ENCODE results near the gene SCAPER. TPM values are rescaled to one million over a fixed set of nuclear protein-coding genes. Genes with fewer than 3 reads are reported as not detected.

The SCAPER gene
- total RNA-seq, 1 experiment from 2014 or later, result 6.3 TPM

DNA sequence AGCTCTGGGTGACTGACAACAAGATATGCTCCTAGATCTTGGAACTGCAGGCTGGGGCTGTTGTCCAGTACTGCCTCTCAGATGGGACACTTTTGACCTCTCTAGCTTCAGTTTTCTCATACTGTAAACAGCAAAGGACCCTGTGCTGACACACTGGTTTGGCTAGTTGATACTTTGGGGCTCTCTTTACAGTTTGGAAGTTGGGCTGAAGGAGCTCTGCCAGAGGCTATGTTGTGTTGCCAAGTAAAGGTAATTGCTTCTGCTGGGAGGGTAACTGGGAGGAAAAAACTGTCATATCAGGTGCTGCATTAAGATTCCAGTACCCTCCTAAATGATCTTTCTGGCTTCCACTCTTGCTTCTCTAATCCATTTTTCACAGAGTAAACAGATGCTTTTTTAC lies 514.6 kb downstream of the SCAPER start:
- DNase-seq, result no peak
- Histone ChIP-seq H2AFZ (ENCODE audit: low read length) (no peak overlapping the region), H3K27me3 (ENCODE audit: low read length) (no peaks in the 10 kb centered on the region), H4K20me1 (ENCODE audit: insufficient read depth, low read depth, low read length) (no peaks in the 10 kb centered on the region), H3K36me3 (ENCODE audit: insufficient read depth, low read length) (no peaks in the 10 kb centered on the region), H3K27ac (ENCODE audit: low read length) (no peak overlapping the region), H3K9ac (ENCODE audit: low read length) (no peak overlapping the region), H3K4me2 (ENCODE audit: low read depth, low read length, poor library complexity, severe bottlenecking) (no peak overlapping the region), H3K79me2 (ENCODE audit: low read length) (no peaks in the 10 kb centered on the region), H3K9me3 (ENCODE audit: low read length) (no peaks in the 10 kb centered on the region), H3K9me2 (replicated peaks; ENCODE audit: insufficient read depth, low read length) (no peaks in the 10 kb centered on the region), H3K4me1 (ENCODE audit: low read length) (no peaks in the 10 kb centered on the region), H3K4me3 (ENCODE audit: low read length) (no peak overlapping the region)

DNA sequence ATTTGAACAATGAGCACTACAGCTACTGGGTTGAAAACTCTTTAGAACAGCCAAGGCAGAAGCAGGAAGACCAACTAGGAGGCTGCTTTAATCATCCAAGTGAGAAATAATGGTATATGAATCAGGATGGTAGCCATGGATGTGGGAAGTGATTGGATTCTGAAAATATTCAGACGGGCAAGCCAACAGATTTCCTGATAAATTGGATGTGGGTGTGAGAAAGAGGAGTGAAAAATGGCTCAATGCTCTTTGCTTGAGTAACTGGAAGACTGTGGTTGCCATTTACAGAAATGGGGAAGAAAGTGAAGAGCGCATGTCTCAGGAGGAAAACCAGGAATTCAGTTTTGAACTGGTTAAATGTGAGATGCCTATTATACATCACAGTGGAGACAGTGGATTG lies 518.2 kb downstream of the SCAPER start:
- Histone ChIP-seq H4K20me1 (ENCODE audit: insufficient read depth, low read depth, low read length) (no peaks in the 10 kb centered on the region), H3K4me2 (ENCODE audit: low read depth, low read length, poor library complexity, severe bottlenecking) (no peak overlapping the region), H3K4me1 (ENCODE audit: low read length) (no peaks in the 10 kb centered on the region), H3K4me3 (ENCODE audit: low read length) (no peak overlapping the region), H3K9me3 (ENCODE audit: low read length) (no peaks in the 10 kb centered on the region), H2AFZ (ENCODE audit: low read length) (no peak overlapping the region), H3K27ac (ENCODE audit: low read length) (no peak overlapping the region), H3K36me3 (ENCODE audit: insufficient read depth, low read length) (no peaks in the 10 kb centered on the region), H3K9me2 (replicated peaks; ENCODE audit: insufficient read depth, low read length) (no peaks in the 10 kb centered on the region), H3K79me2 (ENCODE audit: low read length) (no peaks in the 10 kb centered on the region), H3K9ac (ENCODE audit: low read length) (no peak overlapping the region), H3K27me3 (ENCODE audit: low read length) (no peaks in the 10 kb centered on the region)
- no peak for DNase-seq

DNA sequence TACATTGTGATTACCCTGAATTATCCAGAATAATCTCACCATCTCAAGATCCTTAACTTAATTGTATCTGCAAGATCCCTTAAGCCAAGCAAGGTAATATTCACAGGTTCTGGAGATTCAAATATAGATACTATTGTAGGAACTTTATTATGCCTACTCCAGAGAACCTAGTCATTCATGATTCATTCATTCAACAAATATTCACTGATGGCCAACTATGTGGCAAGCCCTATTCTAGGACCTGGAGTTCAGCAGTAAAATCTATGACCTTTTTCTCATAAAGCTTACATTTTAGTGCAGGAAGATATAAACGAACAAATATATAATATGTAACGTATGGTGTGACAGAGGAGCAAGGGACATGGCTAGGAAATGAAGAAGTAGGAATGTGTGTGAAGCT lies 519.0 kb downstream of the SCAPER start:
- H3K4me1 ChIP-seq (ENCODE audit: low read length), result no peaks in the 10 kb centered on the region
- no peak overlapping the region for H3K27ac ChIP-seq (ENCODE audit: low read length)
- no peaks in the 10 kb centered on the region for H3K27me3 ChIP-seq (ENCODE audit: low read length)
- no peaks in the 10 kb centered on the region for H3K36me3 ChIP-seq (ENCODE audit: insufficient read depth, low read length)
- H2AFZ ChIP-seq (ENCODE audit: low read length), result no peak overlapping the region
- H4K20me1 ChIP-seq (ENCODE audit: insufficient read depth, low read depth, low read length), result no peaks in the 10 kb centered on the region
- DNase-seq, result no peak
- H3K79me2 ChIP-seq (ENCODE audit: low read length), result no peaks in the 10 kb centered on the region
- H3K9me3 ChIP-seq (ENCODE audit: low read length), result no peaks in the 10 kb centered on the region
- H3K4me3 ChIP-seq (ENCODE audit: low read length), result no peak overlapping the region
- no peak overlapping the region for H3K9ac ChIP-seq (ENCODE audit: low read length)
- H3K4me2 ChIP-seq (ENCODE audit: low read depth, low read length, poor library complexity, severe bottlenecking), result no peak overlapping the region
- no peaks in the 10 kb centered on the region for H3K9me2 ChIP-seq (replicated peaks; ENCODE audit: insufficient read depth, low read length)

DNA sequence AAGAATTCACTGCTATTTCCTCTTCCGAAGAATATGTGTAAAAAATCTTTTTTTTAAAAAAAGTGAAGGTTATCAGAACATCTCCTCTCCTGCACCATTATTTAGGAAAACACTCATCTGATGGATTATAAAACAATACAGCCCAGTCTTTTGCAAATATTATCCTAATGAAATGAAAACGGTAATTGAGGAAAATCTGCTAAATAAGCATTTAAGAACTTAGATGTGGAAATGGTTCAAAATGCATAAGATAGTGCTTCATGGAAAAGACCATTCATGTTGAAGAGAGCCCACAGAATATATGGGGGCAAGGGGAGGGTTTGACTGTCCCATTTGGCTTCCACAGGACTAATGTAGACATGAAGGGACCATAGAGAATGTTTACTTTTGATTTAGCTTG lies 520.7 kb downstream of the SCAPER start:
- no peaks in the 10 kb centered on the region for H3K9me2 ChIP-seq (replicated peaks; ENCODE audit: insufficient read depth, low read length)
- H3K27ac ChIP-seq (ENCODE audit: low read length), result no peak overlapping the region
- no peaks in the 10 kb centered on the region for H3K27me3 ChIP-seq (ENCODE audit: low read length)
- H3K9me3 ChIP-seq (ENCODE audit: low read length), result no peaks in the 10 kb centered on the region
- H3K4me2 ChIP-seq (ENCODE audit: low read depth, low read length, poor library complexity, severe bottlenecking), result no peak overlapping the region
- no peaks in the 10 kb centered on the region for H3K36me3 ChIP-seq (ENCODE audit: insufficient read depth, low read length)
- H3K4me3 ChIP-seq (ENCODE audit: low read length), result no peak overlapping the region
- no peaks in the 10 kb centered on the region for H4K20me1 ChIP-seq (ENCODE audit: insufficient read depth, low read depth, low read length)
- H2AFZ ChIP-seq (ENCODE audit: low read length), result no peak overlapping the region
- DNase-seq, result no peak
- no peaks in the 10 kb centered on the region for H3K4me1 ChIP-seq (ENCODE audit: low read length)
- no peaks in the 10 kb centered on the region for H3K79me2 ChIP-seq (ENCODE audit: low read length)
- H3K9ac ChIP-seq (ENCODE audit: low read length), result no peak overlapping the region

DNA sequence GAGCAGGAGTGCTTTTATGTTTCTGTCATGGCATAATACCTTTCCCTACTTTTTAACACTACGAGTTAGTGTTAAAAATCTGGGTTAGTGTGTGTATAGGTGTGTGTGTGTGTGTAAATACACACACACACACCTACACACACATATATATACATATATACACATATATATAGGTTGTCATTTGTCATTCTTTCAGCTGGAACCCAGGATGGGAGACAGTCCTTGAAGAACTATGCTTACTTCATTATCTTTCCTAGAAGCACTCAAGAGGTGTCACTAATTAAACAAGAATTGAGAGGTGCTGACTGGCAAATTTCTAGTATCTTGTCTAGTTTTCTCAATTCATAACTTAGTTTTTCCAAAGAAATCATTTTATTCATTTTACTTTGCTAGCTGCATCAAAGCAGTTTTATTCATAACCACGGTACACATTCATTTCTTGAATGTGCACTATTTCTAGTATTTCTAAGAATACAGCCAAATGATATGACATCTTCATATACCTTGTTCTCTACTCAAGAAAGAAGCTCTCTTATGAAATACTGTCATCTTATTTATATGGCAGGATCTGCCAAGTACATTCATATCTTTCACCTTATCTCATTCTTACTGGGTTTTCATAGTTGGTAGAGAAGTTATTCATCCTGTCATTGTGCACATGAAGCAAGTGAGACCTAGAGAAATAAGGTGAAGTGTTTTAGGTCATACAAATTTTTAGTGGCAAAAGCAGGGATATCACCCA lies 522.0 kb downstream of the SCAPER start:
- no peak overlapping the region for H3K4me3 ChIP-seq (ENCODE audit: low read length)
- H3K9me3 ChIP-seq (ENCODE audit: low read length), result no peaks in the 10 kb centered on the region
- no peak overlapping the region for H3K27ac ChIP-seq (ENCODE audit: low read length)
- no peaks in the 10 kb centered on the region for H3K27me3 ChIP-seq (ENCODE audit: low read length)
- no peak for DNase-seq
- no peaks in the 10 kb centered on the region for H3K79me2 ChIP-seq (ENCODE audit: low read length)
- no peaks in the 10 kb centered on the region for H3K4me1 ChIP-seq (ENCODE audit: low read length)
- H3K36me3 ChIP-seq (ENCODE audit: insufficient read depth, low read length), result no peaks in the 10 kb centered on the region
- no peak overlapping the region for H2AFZ ChIP-seq (ENCODE audit: low read length)
- no peak overlapping the region for H3K9ac ChIP-seq (ENCODE audit: low read length)
- H4K20me1 ChIP-seq (ENCODE audit: insufficient read depth, low read depth, low read length), result no peaks in the 10 kb centered on the region
- no peak overlapping the region for H3K4me2 ChIP-seq (ENCODE audit: low read depth, low read length, poor library complexity, severe bottlenecking)
- no peaks in the 10 kb centered on the region for H3K9me2 ChIP-seq (replicated peaks; ENCODE audit: insufficient read depth, low read length)

DNA sequence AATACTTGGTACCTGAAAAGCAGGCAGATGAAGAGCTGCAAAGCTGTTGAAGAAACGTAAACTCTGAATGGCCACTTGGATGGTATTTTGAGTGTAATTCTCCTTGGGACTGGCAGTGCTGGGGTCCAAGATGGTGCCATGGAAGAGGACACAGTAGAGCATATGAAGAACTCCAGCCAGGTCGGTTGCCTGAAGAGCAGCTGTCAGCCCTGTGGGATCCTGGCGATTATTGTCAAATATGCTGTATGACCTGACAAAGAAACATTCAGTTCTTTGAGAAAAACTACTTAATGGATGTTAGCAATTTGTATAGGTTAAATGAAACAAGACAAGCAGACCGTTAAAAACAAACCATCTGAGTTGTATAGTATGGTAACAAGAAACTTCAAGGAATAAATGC lies 523.8 kb downstream of the SCAPER start:
- Histone ChIP-seq H3K27ac (ENCODE audit: low read length) (no peak overlapping the region), H3K79me2 (ENCODE audit: low read length) (no peaks in the 10 kb centered on the region), H3K4me1 (ENCODE audit: low read length) (no peaks in the 10 kb centered on the region), H3K4me2 (ENCODE audit: low read depth, low read length, poor library complexity, severe bottlenecking) (no peak overlapping the region), H3K9me3 (ENCODE audit: low read length) (no peaks in the 10 kb centered on the region), H3K9me2 (replicated peaks; ENCODE audit: insufficient read depth, low read length) (no peaks in the 10 kb centered on the region), H3K4me3 (ENCODE audit: low read length) (no peak overlapping the region), H3K27me3 (ENCODE audit: low read length) (no peaks in the 10 kb centered on the region), H2AFZ (ENCODE audit: low read length) (no peak overlapping the region), H3K9ac (ENCODE audit: low read length) (no peak overlapping the region), H3K36me3 (ENCODE audit: insufficient read depth, low read length) (no peaks in the 10 kb centered on the region), H4K20me1 (ENCODE audit: insufficient read depth, low read depth, low read length) (no peaks in the 10 kb centered on the region)
- DNase-seq, result no peak

DNA sequence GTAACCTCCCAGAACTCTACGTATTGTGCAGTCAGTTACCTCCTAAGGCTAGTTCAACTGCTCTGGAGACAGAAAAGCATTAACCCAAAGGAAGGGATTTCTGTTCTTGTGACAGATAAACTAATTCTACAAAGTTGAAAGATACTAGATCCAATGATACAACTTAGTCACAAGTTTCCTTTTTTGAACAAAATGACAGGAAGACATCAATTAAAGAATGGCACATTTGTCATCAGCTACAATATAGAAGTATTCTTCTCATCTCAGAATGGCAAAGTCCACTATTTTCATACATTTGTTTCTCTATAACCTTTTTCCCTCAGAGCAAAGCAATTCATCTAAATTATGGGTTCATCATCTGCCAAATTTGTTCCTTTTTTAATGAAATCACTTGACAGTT lies 524.9 kb downstream of the SCAPER start:
- Histone ChIP-seq H3K36me3 (ENCODE audit: insufficient read depth, low read length) (no peaks in the 10 kb centered on the region), H3K4me3 (ENCODE audit: low read length) (no peak overlapping the region), H3K27ac (ENCODE audit: low read length) (no peak overlapping the region), H3K27me3 (ENCODE audit: low read length) (no peaks in the 10 kb centered on the region), H3K4me1 (ENCODE audit: low read length) (no peaks in the 10 kb centered on the region), H3K9me2 (replicated peaks; ENCODE audit: insufficient read depth, low read length) (no peaks in the 10 kb centered on the region), H3K9me3 (ENCODE audit: low read length) (no peaks in the 10 kb centered on the region), H3K9ac (ENCODE audit: low read length) (no peak overlapping the region), H3K4me2 (ENCODE audit: low read depth, low read length, poor library complexity, severe bottlenecking) (no peak overlapping the region), H4K20me1 (ENCODE audit: insufficient read depth, low read depth, low read length) (no peaks in the 10 kb centered on the region), H2AFZ (ENCODE audit: low read length) (no peak overlapping the region), H3K79me2 (ENCODE audit: low read length) (no peaks in the 10 kb centered on the region)
- no peak for DNase-seq

DNA sequence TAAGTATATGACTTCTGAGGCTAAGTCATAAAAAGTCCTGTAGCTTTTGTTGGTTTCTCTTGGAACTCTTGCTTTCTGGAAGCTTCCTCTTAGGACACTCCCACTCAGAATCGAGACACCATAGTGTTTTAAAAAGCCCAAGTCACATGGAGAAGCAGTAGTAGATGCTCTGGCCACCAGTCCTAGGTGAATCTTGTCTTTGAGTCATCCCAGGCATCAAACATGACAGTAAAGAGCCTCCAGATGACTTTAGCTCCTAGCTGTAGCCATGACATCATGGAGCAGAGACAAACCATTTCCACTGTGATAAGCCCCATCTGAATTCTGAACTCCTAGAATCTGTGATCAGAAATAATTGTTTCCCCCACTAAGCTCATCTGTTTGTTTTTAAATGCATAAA lies 526.4 kb downstream of the SCAPER start:
- Histone ChIP-seq H3K27ac (ENCODE audit: low read length) (no peak overlapping the region), H3K4me3 (ENCODE audit: low read length) (no peak overlapping the region), H3K79me2 (ENCODE audit: low read length) (no peaks in the 10 kb centered on the region), H3K4me1 (ENCODE audit: low read length) (no peaks in the 10 kb centered on the region), H3K9ac (ENCODE audit: low read length) (no peak overlapping the region), H3K36me3 (ENCODE audit: insufficient read depth, low read length) (no peaks in the 10 kb centered on the region), H3K9me3 (ENCODE audit: low read length) (no peaks in the 10 kb centered on the region), H3K27me3 (ENCODE audit: low read length) (no peaks in the 10 kb centered on the region), H2AFZ (ENCODE audit: low read length) (no peak overlapping the region), H4K20me1 (ENCODE audit: insufficient read depth, low read depth, low read length) (no peaks in the 10 kb centered on the region), H3K9me2 (replicated peaks; ENCODE audit: insufficient read depth, low read length) (no peaks in the 10 kb centered on the region), H3K4me2 (ENCODE audit: low read depth, low read length, poor library complexity, severe bottlenecking) (no peak overlapping the region)
- DNase-seq, result no peak
